Right lobe of liver (tissue), 4 donors: ENCODE measurements around the gene GMEB1.

ENCODE experiments used
- CTCF ChIP-seq, 4 donors: fragments of 200-600 bp in 3 of 4; fragments of 450-650 bp in 1 of 4; IDR thresholded peaks; one replicate each; pipeline versions ENCODE4 v1.5.1 to v1.8.0; 2016 to 2022; ENCODE audit warnings: antibody characterized with exemption in 4 of 4, mild to moderate bottlenecking in 2 of 4
- POLR2A ChIP-seq: fragments of 450-650 bp; IDR thresholded peaks from one replicate; pipeline ENCODE4 v1.6.1; 2017; ENCODE audit warnings: antibody characterized with exemption, mild to moderate bottlenecking
- donor health status: DM: no; HTN: no; CAD: no.
- donor health status: DM: no; HTN: no; CAD: no.
- donor health status: DM: no; HTN: yes; CAD: no.

- no peak for TF ChIP-seq CTCF (IDR thresholded peaks at IDR 0.05)
- no peak for TF ChIP-seq POLR2A
Observed at GRCh38 chr1:28737307-28738132, 68.9 kb downstream of the GMEB1 start.
